EL (cell line): ENCODE data around the gene TTF2.
A peak's percentile ranks its signal among the peaks of the same experiment; 100 is the strongest.
"Not testable (repeated sequence)": the region's sequence is repeated elsewhere in the genome, so short reads cannot be mapped to it uniquely, and the experiment has no call there.

Experiments
- DNase-seq: peaks from one replicate; pipeline ENCODE4 v3.0.0-alpha.2; 2016

TTF2 gene

DNA sequence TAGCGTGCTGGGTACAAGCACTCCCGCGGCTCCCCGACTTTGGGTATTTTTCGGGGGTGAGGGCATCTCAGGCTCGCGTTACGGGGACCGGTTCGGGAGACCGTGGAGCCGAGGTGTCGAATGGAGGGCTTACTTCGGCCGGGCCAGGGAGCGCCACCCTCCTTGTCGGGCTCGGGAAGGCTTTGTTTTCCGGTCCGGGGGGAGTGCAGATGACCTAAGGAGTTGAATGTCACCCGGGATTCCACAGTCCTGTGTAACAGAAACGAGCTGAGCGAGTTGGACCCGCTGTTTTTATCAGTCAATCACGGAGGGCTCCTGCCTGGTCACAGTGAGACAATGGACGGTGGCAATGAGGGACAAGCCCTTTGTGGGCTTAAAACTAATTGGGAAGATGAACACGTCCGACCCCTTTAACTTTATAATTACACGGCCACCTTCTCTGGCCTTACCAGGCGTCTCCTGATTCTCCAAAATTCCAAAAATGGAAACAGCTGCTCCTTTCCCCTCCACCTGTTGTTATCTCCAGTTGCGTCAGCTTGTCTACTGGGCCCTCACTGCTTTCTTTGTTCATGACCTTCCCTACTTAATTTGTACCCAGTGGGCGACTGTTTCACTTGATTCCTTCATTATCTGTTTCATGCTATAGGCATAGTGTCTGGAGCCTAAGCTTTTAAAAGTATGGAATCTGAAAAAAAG, 62.4 kb downstream of the TTF2 start:
- DNase-seq, result no peak

DNA sequence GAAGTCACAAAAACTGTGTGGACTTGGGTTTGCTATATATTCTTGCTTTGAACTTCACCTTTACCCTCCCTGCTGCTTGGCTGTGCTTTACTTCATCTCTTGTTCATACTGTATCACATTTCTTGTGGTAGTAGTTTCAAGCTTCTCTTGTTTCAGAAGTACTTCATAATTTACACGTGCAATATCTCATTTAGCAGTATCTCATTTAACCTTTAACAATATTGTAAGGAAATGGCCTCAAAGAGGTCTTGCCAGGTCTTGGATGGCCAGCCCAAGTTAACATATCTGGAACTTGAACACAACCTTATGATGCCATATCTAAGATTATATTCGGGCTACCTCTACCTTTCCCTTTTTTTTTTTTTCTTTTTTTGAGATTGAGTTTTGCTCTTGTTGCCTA, 63.1 kb downstream of the TTF2 start:
- DNase-seq, result no peak

DNA sequence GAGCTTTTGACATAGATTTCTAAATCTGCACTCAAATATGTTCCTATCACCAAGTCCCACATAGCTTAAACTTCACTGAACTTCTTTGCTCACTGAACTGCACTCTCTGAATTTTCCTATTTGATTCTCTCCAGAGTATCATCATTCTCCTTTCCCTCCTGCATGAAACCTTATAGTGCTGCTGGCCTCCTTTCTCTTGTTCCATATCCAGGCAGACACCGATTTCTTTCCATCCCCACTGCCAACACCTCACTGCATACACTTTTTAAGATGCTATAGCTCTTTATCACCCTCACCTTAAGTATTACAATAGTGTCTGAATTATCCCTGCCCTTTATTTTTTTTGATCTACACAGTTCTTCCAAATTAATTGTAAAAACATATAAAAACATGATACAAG, 64.5 kb downstream of the TTF2 start:
- no peak for DNase-seq

DNA sequence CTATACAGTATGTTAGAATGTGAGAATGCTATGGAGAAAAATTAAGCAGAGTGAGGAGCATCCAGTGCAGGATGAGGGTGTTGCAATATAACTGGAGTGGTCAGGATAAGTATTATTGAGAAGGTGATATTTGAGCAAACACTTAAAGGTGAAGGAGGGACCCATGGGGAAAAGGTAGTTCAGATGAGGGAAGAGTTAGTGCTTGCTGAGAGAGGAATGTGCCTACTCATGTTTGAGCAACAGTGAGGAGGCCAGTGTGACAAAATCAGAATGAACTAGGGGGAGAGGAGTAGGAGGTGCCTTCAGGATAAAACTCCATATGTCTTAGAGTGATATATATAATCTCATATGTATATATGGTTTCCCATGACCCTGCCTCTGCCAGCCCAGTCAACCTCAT, 67.7 kb downstream of the TTF2 start:
- no peak for DNase-seq

DNA sequence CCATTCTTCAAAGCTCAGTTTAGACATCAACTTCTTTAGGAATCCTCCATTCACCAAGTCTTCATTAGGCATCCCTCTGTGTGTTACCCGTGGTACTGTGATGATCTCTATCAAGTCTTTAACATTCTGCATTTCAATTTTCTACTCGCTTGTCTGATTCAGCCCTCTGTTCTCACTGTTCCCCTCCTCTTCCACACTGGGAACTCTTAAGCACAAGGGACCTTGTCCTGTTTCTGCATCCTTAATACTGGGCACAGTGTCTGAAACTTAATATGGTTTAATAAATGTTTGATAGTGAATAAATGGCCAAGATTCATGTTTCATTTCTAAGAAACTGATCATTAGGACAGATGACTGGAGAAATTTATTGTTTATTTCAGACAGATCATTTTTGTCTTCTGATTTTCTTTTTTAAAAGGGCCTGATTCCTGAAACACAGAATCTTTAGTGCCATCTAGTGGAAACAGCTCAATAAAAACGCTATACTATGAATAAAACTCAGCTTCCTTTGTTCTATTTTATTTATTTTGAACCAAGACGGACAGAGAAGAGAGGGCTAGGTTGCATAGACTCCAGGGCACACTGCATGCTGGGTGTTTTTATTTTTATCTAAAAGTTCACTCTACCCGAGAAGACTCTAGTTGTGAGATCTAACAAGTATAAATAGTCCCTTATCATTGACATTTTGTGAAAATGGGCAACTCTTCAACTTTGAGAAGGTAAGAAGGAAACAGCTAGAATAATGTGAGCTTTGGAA, 68.4 kb downstream of the TTF2 start:
- DNase-seq, result peak; percentile 56

DNA sequence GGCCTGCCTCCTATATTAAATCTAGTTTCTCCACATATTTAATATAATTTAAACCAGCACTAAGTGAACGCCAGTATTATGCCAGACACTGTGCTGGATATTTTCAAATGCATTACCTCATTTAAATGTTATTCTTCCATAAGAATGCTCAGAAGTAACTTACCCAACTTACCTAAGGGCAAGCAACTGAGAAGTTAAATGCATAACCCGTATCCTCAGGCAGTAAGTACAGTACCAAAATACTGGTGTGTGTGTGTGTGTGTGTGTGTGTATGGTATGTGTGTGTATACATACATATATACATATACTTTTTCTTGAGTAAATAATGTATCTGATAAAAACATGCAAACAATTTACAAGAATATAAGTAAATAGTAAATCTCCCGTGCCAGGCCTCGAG, 70.4 kb downstream of the TTF2 start:
- no peak for DNase-seq

DNA sequence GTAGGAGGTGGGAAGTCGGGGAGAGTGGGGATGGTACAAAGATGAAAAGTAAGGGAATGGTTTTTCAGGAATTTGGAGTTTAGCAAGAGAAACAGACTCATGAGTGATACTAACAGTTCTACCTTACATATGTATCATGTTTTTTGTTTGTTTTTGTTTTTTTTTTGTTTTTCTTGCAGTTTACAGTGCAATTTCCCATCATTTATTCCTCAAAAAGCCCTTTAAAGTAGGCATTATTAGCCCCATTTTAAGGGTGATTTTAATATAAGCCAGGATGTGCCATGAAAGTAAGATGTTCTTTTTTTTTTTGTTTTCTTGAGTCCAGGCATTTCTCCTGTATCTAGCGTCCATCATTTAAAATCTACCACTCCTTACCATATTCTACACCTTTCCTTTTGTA, 75.2 kb downstream of the TTF2 start:
- DNase-seq, result no peak

DNA sequence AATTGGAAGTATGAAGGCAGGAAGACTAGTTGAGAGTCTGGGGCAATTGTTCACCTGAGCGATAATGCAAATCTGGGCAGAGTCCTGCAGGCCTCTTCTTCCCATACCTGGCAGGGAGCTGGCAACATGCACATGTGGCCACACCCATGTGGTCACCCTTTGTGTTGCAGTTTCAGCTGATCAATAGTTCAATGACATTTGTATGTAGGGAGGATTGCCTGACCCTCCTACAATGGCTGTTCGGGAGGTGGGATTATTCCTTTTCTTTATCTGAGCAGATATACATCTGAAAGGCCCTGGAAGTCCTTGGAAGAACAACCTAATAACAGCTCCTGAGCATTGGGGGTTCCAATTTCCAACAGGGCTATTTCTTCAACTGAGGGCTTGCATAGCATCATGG, 76.6 kb downstream of the TTF2 start:
- DNase-seq, result no peak

DNA sequence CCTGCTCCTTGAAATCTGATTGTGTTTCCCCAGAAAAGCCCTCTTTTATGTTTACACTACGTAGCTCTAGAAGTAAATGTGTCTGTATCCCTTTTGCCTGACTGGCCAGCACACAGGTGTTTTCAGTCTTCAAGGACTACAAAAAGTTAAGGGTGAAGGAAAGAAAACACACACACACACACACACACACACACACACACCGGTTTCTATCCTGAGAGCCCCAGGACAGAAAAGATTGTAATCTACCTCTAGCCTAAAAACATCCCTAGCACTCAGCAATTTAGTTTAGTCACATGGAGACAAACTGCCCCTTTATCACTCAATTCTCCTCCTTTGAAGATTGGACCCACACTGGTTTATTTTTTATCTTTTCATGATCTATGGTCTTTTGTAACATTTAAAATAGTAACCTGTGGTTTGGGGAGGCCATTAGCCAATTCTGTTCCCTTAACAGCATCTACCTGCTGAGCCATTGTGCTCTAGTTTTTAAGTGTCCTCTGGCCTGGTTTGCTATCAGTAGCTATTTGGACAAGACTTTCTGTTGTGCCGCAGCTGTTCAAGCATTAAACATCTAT, 77.2 kb downstream of the TTF2 start:
- no peak for DNase-seq

DNA sequence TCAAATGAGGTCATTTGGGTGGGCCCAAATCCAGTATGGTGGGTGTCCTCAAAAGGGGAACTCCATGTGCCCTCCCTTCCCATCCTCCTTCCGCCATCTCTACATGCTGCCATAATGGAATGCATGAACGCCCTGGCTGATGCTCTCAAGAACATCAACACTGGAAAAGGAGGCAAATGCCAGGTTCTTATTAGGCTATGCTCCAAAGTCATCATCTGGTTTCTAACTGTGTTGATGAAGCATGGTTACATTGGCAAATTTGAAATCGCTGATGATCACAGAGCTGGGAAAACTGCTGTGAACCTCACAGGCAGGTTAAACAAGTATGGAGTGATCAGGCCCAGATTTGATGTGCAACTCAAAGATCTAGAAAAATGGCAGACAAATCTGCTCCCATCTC, 78.0 kb downstream of the TTF2 start:
- no peak for DNase-seq

DNA sequence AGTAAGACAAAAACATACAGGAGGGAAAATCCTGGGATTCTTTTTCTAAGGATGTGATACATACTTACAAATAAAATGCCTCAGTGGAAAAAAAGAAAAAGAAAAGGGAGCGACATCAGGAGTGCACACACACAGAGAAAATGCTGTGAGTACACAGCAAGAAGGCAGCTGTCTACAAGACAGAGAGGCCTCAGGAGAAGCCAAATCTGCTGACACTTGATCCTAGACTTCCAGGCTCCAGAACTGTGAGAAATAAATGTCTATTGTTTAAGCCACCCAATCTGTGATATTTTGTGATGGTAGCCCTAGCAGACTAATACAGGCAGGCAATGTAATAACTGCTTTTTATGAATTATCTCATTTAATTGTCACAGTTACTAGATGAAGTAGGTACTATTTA, 78.4 kb downstream of the TTF2 start:
- no peak for DNase-seq

DNA sequence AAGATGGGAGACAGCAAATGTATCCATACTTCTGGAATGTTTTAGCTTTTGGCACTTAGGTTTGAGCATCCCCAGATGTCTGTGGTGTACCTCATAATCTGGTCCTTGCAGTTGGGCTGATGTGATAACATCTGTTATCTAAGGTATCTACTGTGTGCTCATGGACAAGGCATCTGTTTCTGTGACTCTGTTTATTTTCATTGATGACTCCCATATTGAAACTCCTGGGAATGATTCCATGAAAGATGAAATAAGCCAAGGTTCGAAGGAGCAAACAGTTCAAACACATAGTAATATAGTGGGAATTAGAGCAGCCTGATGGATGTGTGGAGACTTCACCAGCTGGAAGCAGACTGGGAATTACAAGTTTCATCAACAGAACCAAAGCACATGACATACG, 82.1 kb downstream of the TTF2 start:
- peak; percentile 88 for DNase-seq

DNA sequence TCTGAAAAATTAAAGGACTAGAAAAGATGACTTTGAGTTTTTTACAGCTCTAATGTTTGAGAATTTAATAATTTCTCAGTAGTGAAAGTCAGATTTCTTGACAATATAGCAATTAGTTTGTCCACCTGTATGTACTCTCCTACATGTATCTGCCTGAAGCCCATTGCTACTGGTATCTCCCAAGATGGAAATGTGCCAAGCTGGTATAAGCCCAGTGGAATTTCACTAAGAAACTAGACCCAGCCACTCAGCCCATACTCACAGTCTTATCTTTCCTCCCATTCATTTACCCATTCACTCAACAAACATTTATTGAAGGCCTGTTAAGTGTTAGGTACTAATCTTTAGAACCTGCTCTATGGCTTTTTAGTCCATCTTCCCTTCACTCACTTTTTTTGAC, 83.0 kb downstream of the TTF2 start:
- DNase-seq, result peak; percentile 35

DNA sequence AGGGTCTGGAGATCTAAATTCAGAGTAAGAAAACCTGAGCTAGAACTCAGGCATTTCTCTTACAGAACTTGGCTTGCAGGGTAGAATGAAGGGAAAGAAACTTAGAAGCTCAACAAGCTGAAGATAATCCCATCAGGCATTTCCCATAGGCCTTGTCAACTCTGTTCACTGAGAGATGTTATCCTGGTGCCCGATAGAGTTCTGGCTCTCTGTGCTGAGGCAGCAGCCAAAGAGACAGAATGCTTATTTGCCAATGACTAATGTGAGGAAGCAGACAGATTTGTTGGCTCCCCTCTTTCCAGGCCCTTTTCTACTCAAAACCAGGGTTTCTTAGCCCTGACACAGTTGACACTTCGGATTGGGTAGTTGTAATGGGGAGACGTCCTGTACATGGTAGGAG, 83.7 kb downstream of the TTF2 start:
- no peak for DNase-seq

DNA sequence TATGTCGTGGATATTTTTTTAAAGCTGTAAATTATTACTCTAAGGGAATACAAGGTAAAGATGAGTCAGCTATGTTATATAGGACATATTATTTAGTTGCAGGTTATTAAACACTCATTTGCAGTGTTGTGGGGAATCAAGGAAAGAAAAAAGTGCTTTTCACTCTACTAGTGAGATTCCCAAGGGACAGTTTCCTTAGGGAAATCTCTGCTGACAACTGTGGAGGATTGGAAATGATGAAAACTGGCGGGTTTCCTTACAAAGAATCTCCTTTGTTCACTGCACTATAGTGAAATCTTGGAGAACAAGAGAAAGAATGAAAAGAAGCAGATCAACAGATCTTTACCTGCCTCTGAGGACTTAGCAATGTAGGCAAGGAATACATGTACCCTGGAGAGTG, 85.9 kb downstream of the TTF2 start:
- no peak for DNase-seq

DNA sequence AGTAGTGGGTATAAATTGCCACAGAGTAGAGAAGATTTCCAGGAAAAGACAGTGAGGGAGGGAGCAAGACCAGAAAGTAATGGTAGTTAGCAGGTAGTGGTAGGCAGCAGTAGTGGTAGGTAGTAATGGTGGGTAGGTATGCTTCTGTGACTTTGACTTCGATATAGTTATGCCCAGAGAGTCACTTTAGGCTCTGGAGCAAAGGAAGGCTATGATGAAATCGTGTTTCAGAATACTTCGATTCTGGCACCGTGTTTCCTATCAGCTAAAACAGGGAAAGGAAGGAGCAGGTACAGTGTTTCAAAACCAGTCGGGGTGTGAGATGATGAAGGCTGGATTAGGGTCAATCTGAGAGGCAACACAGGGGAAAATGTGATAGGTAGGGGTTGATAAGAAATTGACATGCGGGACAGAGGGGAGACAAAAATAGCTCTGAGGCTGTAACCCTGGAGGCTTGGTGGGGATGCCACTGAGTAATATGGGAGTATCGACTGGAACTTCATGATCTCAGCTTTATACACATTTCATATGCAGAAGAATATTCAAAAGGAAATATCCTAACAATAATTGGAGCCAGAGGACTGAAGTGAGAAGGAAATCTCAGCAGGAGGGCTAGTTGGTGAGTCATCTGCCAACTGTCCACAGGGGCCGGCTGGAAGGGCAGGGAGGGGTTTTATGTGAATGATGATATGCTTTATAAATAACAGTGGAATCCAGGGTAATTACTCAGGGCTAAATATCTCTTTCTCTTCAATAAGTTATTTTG, 86.6 kb downstream of the TTF2 start:
- DNase-seq, result peak; percentile 98

DNA sequence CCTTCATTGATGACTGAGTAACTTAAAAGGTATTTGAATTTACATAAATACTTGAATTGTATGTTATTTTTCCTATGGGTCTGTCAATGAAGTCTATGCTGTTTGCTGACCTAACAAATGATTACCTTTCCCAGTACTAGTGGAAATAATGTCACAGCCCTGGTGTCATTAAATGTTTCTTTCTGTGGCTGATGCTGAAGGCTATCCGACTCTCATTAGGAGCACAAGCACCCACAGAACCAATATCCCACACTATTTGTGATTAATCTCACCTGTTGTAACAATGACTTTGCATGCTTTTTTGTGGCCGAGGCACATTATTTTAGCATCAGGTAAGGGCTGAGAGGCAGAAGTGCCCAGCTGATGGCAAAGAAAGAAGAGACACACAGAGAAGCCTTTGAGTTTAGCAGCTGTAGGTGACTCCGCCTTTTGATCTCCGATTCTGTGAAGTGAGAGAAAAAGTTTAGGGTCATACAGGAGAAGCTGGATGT, 87.3 kb downstream of the TTF2 start:
- no peak for DNase-seq

DNA sequence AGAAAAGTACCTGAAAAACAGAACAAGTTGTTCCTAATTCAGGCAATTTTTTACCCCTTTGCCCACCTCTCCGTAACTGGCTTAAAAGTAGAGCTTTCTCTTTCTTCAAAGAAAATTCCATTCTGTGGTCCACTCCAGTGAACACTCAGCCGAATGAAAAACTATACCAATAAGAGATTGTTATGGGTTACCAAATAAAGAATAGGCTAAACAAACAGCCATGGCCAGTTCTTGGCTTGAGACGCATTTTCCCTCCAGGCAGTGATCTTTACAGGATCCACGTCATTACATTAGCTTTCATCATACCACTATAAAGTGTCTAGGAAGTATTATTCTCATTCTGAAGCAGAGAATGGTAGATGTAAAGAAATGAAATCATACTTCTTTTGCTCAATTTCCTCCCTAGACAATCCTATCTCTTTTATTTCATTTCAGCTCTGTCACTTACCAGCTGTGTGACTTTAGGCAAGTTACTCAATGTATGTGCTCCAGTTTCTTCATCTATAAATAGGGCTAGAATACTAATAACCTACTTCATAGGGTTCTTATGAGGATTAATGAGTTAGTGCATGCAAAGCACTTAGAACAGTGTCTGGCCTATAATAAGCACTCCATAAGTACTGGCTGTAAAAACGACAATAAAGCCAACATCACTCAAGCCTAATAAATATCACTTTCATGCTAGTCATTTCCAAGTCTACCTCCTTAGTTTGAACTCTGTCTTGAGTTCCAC, 87.9 kb downstream of the TTF2 start:
- peak; percentile 84 for DNase-seq

DNA sequence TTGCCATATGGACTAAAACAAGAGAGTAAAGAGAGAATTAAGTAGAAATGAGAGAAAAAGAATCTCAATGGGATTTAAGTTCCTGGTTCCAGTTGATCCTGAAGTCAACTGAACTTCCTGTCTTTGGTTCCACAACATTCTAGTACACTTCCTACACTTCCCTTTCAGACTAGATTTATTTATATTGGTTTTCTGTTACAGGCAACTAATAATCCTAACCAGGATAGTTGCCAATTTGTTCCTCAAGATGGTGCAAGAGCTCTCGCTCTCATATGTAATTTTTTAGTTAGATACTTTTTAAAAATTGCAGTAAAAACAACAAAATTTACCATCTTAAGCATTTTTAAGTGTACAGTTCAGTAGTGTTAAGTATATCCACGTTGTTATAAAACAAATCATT, 90.2 kb downstream of the TTF2 start:
- no peak for DNase-seq

DNA sequence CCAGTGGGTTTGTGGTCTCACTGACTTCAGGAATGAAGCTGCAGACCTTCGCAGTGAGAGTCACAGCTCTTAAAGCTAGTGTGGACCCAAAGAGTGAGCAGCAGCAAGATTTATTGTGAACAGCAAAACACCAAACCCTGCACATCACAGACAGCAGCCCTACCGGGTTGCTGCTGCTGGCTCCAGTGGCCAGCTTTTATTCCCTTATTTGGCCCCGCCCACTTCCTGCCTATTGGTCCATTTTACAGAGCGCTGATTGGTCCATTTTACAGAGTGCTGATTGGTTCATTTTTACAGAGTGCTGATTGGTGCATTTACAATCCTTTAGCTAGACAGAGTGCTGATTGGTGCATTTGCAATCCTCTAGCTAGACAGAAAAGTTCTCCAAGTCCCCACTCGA, 91.2 kb downstream of the TTF2 start:
- not testable (repeated sequence) for DNase-seq
